Measurements from ENCODE around the gene ANKRD55. TPM values are rescaled to one million over a fixed set of nuclear protein-coding genes. Genes with fewer than 3 reads are reported as not detected.

Gene ANKRD55
- total RNA-seq, 1 donor from 2014 or later = 6.4 TPM

- intact Hi-C loops (cut with micrococcal nuclease) = no loop called here
These were observed 117.5 kb downstream of the ANKRD55 start for GRCh38 chr5:56115589-56115988.

- intact Hi-C loops (cut with micrococcal nuclease) = no loop called here
These were observed 120.5 kb downstream of the ANKRD55 start for GRCh38 chr5:56112526-56113121.

- intact Hi-C loops (cut with micrococcal nuclease) = no loop called here
These were observed 121.7 kb downstream of the ANKRD55 start for GRCh38 chr5:56111404-56111781.

GRCh38 chr5:56110646-56111403, 122.3 kb downstream of the ANKRD55 start:
- intact Hi-C loops (cut with micrococcal nuclease) = no loop called here

GRCh38 chr5:56108246-56108645, 124.9 kb downstream of the ANKRD55 start:
- intact Hi-C loops (cut with micrococcal nuclease) = loop anchor here (1.0 kb wide), 1 partner anchor 8 kb away; no protein-coding TSS in a partner anchor

- intact Hi-C loops (cut with micrococcal nuclease) = loop anchor here (2.0 kb wide), 1 partner anchor 20 kb away; no protein-coding TSS in a partner anchor
These were observed 126.3 kb downstream of the ANKRD55 start for GRCh38 chr5:56106837-56107236.

- intact Hi-C loops (cut with micrococcal nuclease) = loop anchor here (1.0 to 2.0 kb wide), 2 partner anchors 13 to 21 kb away; no protein-coding TSS in a partner anchor
These were observed 127.4 kb downstream of the ANKRD55 start for GRCh38 chr5:56105511-56106291.

- intact Hi-C loops (cut with micrococcal nuclease) = loop anchor here (1.0 to 2.0 kb wide), 2 partner anchors 54 to 108 kb away; no protein-coding TSS in a partner anchor
These were observed 130.2 kb downstream of the ANKRD55 start for GRCh38 chr5:56102889-56103288.

GRCh38 chr5:56102207-56102606, 130.9 kb downstream of the ANKRD55 start:
- intact Hi-C loops (cut with micrococcal nuclease) = loop anchor here (1.0 to 2.0 kb wide), 2 partner anchors 55 to 107 kb away; no protein-coding TSS in a partner anchor

- intact Hi-C loops (cut with micrococcal nuclease) = loop anchor here (2.0 kb wide), 2 partner anchors 40 to 48 kb away; no protein-coding TSS in a partner anchor
These were observed 131.9 kb downstream of the ANKRD55 start for GRCh38 chr5:56101180-56101579.

GRCh38 chr5:56100439-56101176, 132.5 kb downstream of the ANKRD55 start:
- intact Hi-C loops (cut with micrococcal nuclease) = loop anchor here (1.0 to 2.0 kb wide), 5 partner anchors 8 to 48 kb away; no protein-coding TSS in a partner anchor

- intact Hi-C loops (cut with micrococcal nuclease) = no loop called here
These were observed 133.8 kb downstream of the ANKRD55 start for GRCh38 chr5:56099346-56099745.

GRCh38 chr5:56097055-56097454, 136.1 kb downstream of the ANKRD55 start:
- intact Hi-C loops (cut with micrococcal nuclease) = no loop called here

GRCh38 chr5:56095579-56096102, 137.5 kb downstream of the ANKRD55 start:
- intact Hi-C loops (cut with micrococcal nuclease) = loop anchor here (2.0 kb wide), 2 partner anchors 15 to 101 kb away; partner anchors contain the start of gene IL6ST

GRCh38 chr5:56094579-56095361, 138.4 kb downstream of the ANKRD55 start:
- intact Hi-C loops (cut with micrococcal nuclease) = loop anchor here (2.0 to 5.0 kb wide), 3 partner anchors 14 to 100 kb away; partner anchors contain the start of gene IL6ST

- intact Hi-C loops (cut with micrococcal nuclease) = loop anchor here (2.0 to 5.0 kb wide), 3 partner anchors 13 to 99 kb away; partner anchors contain the start of gene IL6ST
These were observed 139.2 kb downstream of the ANKRD55 start for GRCh38 chr5:56093970-56094369.

GRCh38 chr5:56092115-56092514, 141.0 kb downstream of the ANKRD55 start:
- intact Hi-C loops (cut with micrococcal nuclease) = loop anchor here (1.0 to 5.0 kb wide), 3 partner anchors 8 to 35 kb away; no protein-coding TSS in a partner anchor

- intact Hi-C loops (cut with micrococcal nuclease) = loop anchor here (1.0 to 5.0 kb wide), 3 partner anchors 9 to 34 kb away; no protein-coding TSS in a partner anchor
These were observed 141.5 kb downstream of the ANKRD55 start for GRCh38 chr5:56091664-56092063.

GRCh38 chr5:56090793-56091460, 142.2 kb downstream of the ANKRD55 start:
- intact Hi-C loops (cut with micrococcal nuclease) = loop anchor here (5.0 kb wide), 1 partner anchor 34 kb away; no protein-coding TSS in a partner anchor

All from T-helper 1 cell treated with Interleukin-12 subunit alpha and Interleukin-12 subunit beta and Interleukin-4 antibody, amounts not matched to agents 30 ng/mL and 1 ng/mL, for 36 hours (primary cell).